Activated CD4-positive, alpha-beta T cell treated with anti-CD3 and anti-CD28 coated beads, Interleukin-2, amount 50 U/mL, for 24 hours (primary cell): Measurements from ENCODE around the gene MAN1C1.

Experiments
- DNase-seq, 2 donors: peaks; one replicate each; pipeline ENCODE4 v3.0.0-alpha.2; 2020; ENCODE audit warnings: low read depth in 1 of 2, low spot score in 1 of 2

Gene MAN1C1

GRCh38 chr1:25774206-25774803 lies 157.7 kb downstream of the MAN1C1 start:
- DNase-seq, result no peak

GRCh38 chr1:25774921-25775771 lies 158.6 kb downstream of the MAN1C1 start:
- peak; percentile 52 to 86 for DNase-seq

- no peak for DNase-seq
Measured at GRCh38 chr1:25779388-25779787, 162.8 kb downstream of the MAN1C1 start.

- DNase-seq, result no peak
Measured at GRCh38 chr1:25779894-25780293, 163.3 kb downstream of the MAN1C1 start.

- no peak for DNase-seq
Measured at GRCh38 chr1:25780318-25781129, 163.9 kb downstream of the MAN1C1 start.

GRCh38 chr1:25781130-25781433 lies 164.5 kb downstream of the MAN1C1 start:
- no peak for DNase-seq

GRCh38 chr1:25782608-25783201 lies 166.1 kb downstream of the MAN1C1 start:
- no peak for DNase-seq

- no peak for DNase-seq
Measured at GRCh38 chr1:25784575-25785051, 168.0 kb downstream of the MAN1C1 start.

GRCh38 chr1:25785333-25786067 lies 168.9 kb downstream of the MAN1C1 start:
- no peak for DNase-seq

GRCh38 chr1:25786887-25787759 lies 170.5 kb downstream of the MAN1C1 start:
- DNase-seq, result no peak

GRCh38 chr1:25787760-25788166 lies 171.2 kb downstream of the MAN1C1 start:
- no peak for DNase-seq

- no peak for DNase-seq
Measured at GRCh38 chr1:25790472-25790871, 173.9 kb downstream of the MAN1C1 start.

GRCh38 chr1:25792115-25792514 lies 175.5 kb downstream of the MAN1C1 start:
- DNase-seq, result no peak

GRCh38 chr1:25793585-25794170 lies 177.1 kb downstream of the MAN1C1 start:
- no peak for DNase-seq

- no peak for DNase-seq
Measured at GRCh38 chr1:25794325-25794724, 177.7 kb downstream of the MAN1C1 start.

- no peak for DNase-seq
Measured at GRCh38 chr1:25795211-25795610, 178.6 kb downstream of the MAN1C1 start.

GRCh38 chr1:25795946-25796810 lies 179.6 kb downstream of the MAN1C1 start:
- DNase-seq, result no peak

GRCh38 chr1:25796811-25797458 lies 180.3 kb downstream of the MAN1C1 start:
- peak; percentile 76 to 83 for DNase-seq
